Lower lobe of right lung (tissue), 2 donors: Measurements from ENCODE around the gene KRT86. TPM values are rescaled to one million over a fixed set of nuclear protein-coding genes. Genes with fewer than 3 reads are reported as not detected.

Source experiments
- ATAC-seq, 2 donors: fragments of 200-7000 bp; cut with Tn5 transposase; one replicate each; pipeline ENCODE4 v1.9.1; 2020 to 2022; ENCODE audit warnings: mild to moderate bottlenecking in 2 of 2, moderate library complexity in 2 of 2
- DNase-seq: peaks from one replicate; pipeline ENCODE4 v3.0.0-alpha.2; 2020
- H3K27ac ChIP-seq: fragments of 200-600 bp; one replicate; pipeline ENCODE4 v1.8.0; 2022
- H3K27me3 ChIP-seq: fragments of 200-600 bp; one replicate; pipeline ENCODE4 v1.8.0; 2022; ENCODE audit warnings: low read depth
- H3K36me3 ChIP-seq: fragments of 200-600 bp; one replicate; pipeline ENCODE4 v1.8.0; 2022; ENCODE audit warnings: mild to moderate bottlenecking
- H3K4me1 ChIP-seq: fragments of 200-600 bp; one replicate; pipeline ENCODE4 v1.8.0; 2022
- H3K4me3 ChIP-seq: fragments of 200-600 bp; one replicate; pipeline ENCODE4 v1.8.0; 2022; ENCODE audit warnings: mild to moderate bottlenecking
- H3K9me3 ChIP-seq: fragments of 200-600 bp; one replicate; pipeline ENCODE4 v1.8.0; 2022
- CTCF ChIP-seq: fragments of 200-600 bp; IDR thresholded peaks from one replicate; pipeline ENCODE4 v1.8.0; 2022; ENCODE audit warnings: antibody characterized with exemption, mild to moderate bottlenecking
- intact Hi-C: fragments of 100-400 bp; cut with DNase I; formaldehyde crosslinking; loops from one replicate; pipeline ENCODE4 v1.11.0; 2022
- total RNA-seq: library from RNA; stranded (reverse); fragmentation: NEBNext Ultra II Directional; extraction: Animal tissue kit (Norgen Biotek cat#: 25700); gene quantifications from one replicate; pipeline ENCODE4 v1.2.1, GENCODE V29; 2021
- donor health status: DM: no; HTN: yes; CAD: no; lungs with severe emphysema.

The KRT86 gene
- total RNA-seq, 1 donor from 2014 or later, result 0.74 TPM

DNA sequence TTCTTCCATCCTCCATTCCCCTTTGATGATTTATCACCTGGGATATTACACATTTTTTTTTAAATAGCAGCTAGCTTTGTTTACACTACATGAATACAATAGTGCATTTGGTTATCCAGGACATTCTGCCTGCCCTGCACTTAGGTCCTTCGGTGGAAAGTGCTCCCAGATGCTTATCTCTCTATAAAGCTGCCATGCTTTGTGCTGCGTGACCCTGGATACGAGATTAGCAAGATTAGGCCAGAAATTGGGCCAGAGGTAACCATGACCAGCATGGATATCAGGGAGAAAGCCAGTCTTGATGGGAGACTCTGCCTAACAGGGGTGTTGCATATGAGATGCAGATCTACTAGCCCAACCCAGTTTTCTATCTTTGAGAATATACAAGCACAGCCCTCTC lies 58.9 kb downstream of the KRT86 start:
- TF ChIP-seq CTCF, result no peak
- DNase-seq (no peak), ATAC-seq (no peak)
- intact Hi-C loops, result no loop called here
- no peaks in the 10 kb centered on the region for H3K4me1 ChIP-seq
- H3K9me3 ChIP-seq, result no peaks in the 10 kb centered on the region
- H3K27me3 ChIP-seq, result no peaks in the 10 kb centered on the region
- no peak overlapping the region for H3K27ac ChIP-seq
- H3K36me3 ChIP-seq, result no peaks in the 10 kb centered on the region
- no peak overlapping the region for H3K4me3 ChIP-seq

GRCh38 chr12:52334185-52334584 lies 59.7 kb downstream of the KRT86 start:
- intact Hi-C loops, result no loop called here
- no peak for ATAC-seq
- no peaks in the 10 kb centered on the region for H3K9me3 ChIP-seq

GRCh38 chr12:52335598-52336262 lies 61.3 kb downstream of the KRT86 start:
- Histone ChIP-seq H3K4me3 (no peak overlapping the region), H3K27me3 (no peaks in the 10 kb centered on the region), H3K9me3 (no peaks in the 10 kb centered on the region), H3K27ac (no peak overlapping the region), H3K4me1 (no peaks in the 10 kb centered on the region), H3K36me3 (no peaks in the 10 kb centered on the region)
- no peak for TF ChIP-seq CTCF
- ATAC-seq, result peak in 1 of 2 donors; percentile 37
- intact Hi-C loops, result no loop called here
- no peak for DNase-seq

More at GRCh38 chr12:52334185-52334584, 59.7 kb downstream of the KRT86 start:
- TF ChIP-seq CTCF, result no peak
- no peaks in the 10 kb centered on the region for H3K27me3 ChIP-seq
- H3K4me3 ChIP-seq, result no peak overlapping the region
- no peak for DNase-seq
- no peaks in the 10 kb centered on the region for H3K36me3 ChIP-seq
- no peak overlapping the region for H3K27ac ChIP-seq
- no peaks in the 10 kb centered on the region for H3K4me1 ChIP-seq

GRCh38 chr12:52336641-52337040 lies 62.2 kb downstream of the KRT86 start:
- TF ChIP-seq CTCF, result no peak
- H3K27ac ChIP-seq, result no peak overlapping the region
- H3K27me3 ChIP-seq, result no peaks in the 10 kb centered on the region
- no peak overlapping the region for H3K4me3 ChIP-seq
- no peaks in the 10 kb centered on the region for H3K9me3 ChIP-seq
- ATAC-seq, result no peak
- H3K36me3 ChIP-seq, result no peaks in the 10 kb centered on the region
- intact Hi-C loops, result no loop called here
- H3K4me1 ChIP-seq, result no peaks in the 10 kb centered on the region
- DNase-seq, result no peak

DNA sequence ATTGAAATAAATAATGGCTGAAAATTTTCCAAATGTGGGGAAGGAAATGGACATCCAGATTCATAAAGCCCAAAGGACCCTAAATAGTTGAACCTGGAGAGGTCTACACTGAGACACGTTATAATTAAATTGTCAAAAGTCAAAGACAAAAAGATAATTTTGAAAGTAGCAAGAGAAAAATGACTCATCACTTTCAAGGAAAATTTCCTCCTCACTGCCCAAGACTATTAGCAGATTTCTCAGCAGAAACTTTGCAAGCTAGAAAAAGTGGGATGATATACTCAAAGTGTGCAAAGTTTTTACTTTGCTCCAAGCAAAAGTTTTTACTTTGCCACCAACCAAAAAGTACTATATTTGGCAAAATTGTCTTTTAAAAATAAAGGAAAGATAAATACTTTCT lies 62.6 kb downstream of the KRT86 start:
- ATAC-seq (no peak), DNase-seq (no peak)
- no peaks in the 10 kb centered on the region for H3K9me3 ChIP-seq
- intact Hi-C loops, result no loop called here
- H3K27me3 ChIP-seq, result no peaks in the 10 kb centered on the region
- no peak overlapping the region for H3K27ac ChIP-seq
- no peaks in the 10 kb centered on the region for H3K36me3 ChIP-seq
- H3K4me1 ChIP-seq, result no peaks in the 10 kb centered on the region
- no peak overlapping the region for H3K4me3 ChIP-seq
- no peak for TF ChIP-seq CTCF
